CD1c-positive myeloid dendritic cell (primary cell): ENCODE measurements around the gene PIWIL4.

Experiments used
- DNase-seq: peaks from one replicate; pipeline ENCODE4 v3.0.0-alpha.2; 2016; ENCODE audit errors: extremely low spot score

The PIWIL4 gene

GRCh38 chr11:94567181-94567670 lies at the start of gene PIWIL4:
Gene PIWIL4, plus strand, starts transcription at chr11:94567368. Its CDS starts 151 bp downstream, at chr11:94567519.
- DNase-seq: no peak

GRCh38 chr11:94518300-94518699 lies 48.9 kb upstream of the PIWIL4 start:
- DNase-seq: no peak

- DNase-seq: peak; percentile 64
These were observed 47.6 kb upstream of the PIWIL4 start for GRCh38 chr11:94519478-94520084.

- DNase-seq: peak; percentile 33
These were observed 45.5 kb upstream of the PIWIL4 start for GRCh38 chr11:94521684-94522083.

- DNase-seq: no peak
These were observed 42.8 kb upstream of the PIWIL4 start for GRCh38 chr11:94524341-94524740.

GRCh38 chr11:94525546-94526324 lies 41.4 kb upstream of the PIWIL4 start:
- peak; percentile 60 for DNase-seq

GRCh38 chr11:94526645-94527438 lies 40.3 kb upstream of the PIWIL4 start:
- peak; percentile 24 for DNase-seq

- DNase-seq: no peak
These were observed 38.6 kb upstream of the PIWIL4 start for GRCh38 chr11:94528551-94528950.

- no peak for DNase-seq
These were observed 35.0 kb upstream of the PIWIL4 start for GRCh38 chr11:94532211-94532610.

- DNase-seq: no peak
These were observed 34.0 kb upstream of the PIWIL4 start for GRCh38 chr11:94533206-94533605.

GRCh38 chr11:94533696-94534630 lies 33.2 kb upstream of the PIWIL4 start:
- peak; percentile 23 for DNase-seq

GRCh38 chr11:94536386-94536785 lies 30.8 kb upstream of the PIWIL4 start:
- no peak for DNase-seq

- DNase-seq: no peak
These were observed 30.1 kb upstream of the PIWIL4 start for GRCh38 chr11:94537031-94537600.

- no peak for DNase-seq
These were observed 27.7 kb upstream of the PIWIL4 start for GRCh38 chr11:94539420-94539819.

- peak; percentile 87 for DNase-seq
These were observed 23.2 kb upstream of the PIWIL4 start, which contains the start of gene FUT4 for GRCh38 chr11:94543695-94544645. Gene FUT4, plus strand, starts transcription at chr11:94543921. Its CDS starts 213 bp downstream, at chr11:94544134.

- DNase-seq: peak; percentile 20
These were observed 22.4 kb upstream of the PIWIL4 start for GRCh38 chr11:94544646-94545263.

GRCh38 chr11:94545264-94546161 lies 21.7 kb upstream of the PIWIL4 start:
- DNase-seq: peak; percentile 37

- DNase-seq: no peak
These were observed 21.1 kb upstream of the PIWIL4 start for GRCh38 chr11:94546162-94546470.
